GM21526 (cell line): ENCODE results near the gene DPF3.

ENCODE experiments used
- ATAC-seq: cut with Tn5 transposase; IDR thresholded peaks from one replicate; pipeline ENCODE4 v1.9.1; 2021; ENCODE audit warnings: moderate library complexity; ENCODE audit not compliant: unreplicated experiment, low FRiP score

The DPF3 gene

DNA sequence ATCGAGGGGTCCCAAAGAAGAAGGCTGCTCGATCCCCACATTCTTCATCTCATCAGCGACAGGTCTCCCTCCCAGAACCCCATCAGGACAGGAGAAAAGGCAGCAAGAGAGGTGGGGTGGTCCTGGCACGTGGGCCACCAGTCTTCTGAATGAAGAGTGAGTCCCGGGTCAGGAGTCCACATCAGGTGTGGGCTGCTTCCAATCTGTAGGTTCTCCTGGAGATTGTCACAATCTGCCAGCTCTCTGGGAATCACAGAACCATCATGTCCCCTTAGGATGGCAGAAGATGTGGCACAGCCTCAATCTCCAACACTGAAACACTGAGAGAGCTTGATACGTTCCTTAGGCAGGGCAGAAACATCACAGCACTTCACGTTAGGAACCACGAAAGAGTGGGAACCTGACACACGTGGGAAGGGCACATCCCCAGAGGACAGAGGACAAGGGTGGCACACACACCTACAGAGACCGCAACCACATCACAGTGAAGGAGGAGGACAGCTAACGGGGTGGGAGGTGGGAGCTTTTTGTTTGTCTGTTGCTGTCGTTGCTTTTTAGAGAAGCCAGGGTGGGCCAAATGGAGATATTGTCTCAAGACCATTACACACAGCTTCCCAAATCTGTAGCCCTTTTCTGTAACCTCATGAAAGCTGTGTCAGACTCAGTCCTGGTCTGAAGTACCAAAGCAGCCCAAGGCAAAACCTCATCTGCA lies 284.5 kb downstream of the DPF3 start:
- no peak for ATAC-seq

DNA sequence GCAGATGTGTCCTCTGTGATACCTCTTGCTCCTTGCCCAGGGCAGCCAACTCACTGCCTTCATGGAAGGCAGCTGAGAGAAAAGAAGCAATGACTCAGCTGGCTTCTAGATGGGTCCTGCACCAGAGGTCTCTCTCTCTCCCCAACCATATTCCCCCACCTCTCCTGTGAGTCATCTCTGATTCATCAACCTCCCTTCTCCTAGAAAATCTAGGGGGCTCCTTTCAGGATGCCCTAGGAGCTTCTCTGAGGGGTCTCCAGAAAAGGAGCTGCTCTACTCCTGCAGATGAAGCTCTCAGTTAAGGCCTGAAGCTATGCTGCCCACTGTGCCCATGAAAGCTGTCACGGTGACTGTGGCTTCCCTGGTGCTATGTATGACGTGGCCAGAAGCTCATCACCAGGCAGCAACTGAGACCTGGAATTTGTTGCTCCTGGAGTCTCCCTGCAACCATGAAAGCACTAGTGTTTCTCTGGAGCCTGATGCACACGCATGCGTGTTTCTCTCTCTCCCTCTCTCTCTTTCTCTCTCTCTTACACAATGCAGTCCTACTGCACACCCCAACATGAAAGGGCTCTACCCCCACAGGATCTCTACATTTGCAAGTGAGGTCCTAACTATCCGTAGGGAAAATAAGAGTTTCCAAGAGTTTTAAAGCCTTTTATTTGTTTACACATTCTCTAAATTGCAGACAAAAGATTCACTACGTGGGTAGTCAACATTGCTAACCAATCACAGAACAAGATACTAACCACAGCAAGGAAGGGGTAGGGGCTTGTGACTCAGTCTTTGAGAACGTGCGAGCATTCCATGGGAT lies 285.3 kb downstream of the DPF3 start:
- ATAC-seq: no peak

DNA sequence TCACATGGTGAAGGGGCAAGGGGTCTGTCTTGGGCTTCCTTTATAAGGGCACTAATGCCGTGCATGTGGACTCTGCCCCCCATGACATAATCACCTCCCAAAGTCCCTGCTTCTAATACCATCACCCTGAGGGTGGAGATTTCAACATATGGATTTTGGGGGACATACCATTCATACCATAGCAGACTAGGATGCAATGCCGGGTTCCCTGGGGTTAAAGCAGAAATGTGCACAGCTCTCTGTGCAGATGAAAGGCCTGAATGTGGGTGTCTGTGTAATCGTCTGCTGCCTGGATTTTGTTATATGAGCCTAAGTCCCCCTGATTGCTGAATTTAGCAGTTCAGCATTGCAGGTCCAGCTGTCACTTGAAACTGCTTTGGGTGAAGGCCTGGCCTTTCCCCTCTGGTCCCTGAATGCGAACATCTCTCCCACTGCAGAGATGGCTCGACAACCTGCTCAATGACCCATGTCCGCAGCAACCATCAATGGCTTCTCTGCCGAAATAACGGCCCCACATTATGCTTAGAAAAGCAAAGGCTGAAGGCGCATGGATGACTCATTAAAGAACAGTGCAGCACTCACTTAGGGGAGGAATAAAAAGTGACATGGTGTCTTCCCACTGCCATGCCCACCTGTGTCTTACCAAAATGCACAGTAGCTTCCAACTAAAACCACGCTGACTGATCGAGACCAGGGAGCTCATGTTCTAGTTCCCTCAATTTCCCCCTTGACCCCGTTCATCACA lies 286.3 kb downstream of the DPF3 start:
- ATAC-seq: no peak

DNA sequence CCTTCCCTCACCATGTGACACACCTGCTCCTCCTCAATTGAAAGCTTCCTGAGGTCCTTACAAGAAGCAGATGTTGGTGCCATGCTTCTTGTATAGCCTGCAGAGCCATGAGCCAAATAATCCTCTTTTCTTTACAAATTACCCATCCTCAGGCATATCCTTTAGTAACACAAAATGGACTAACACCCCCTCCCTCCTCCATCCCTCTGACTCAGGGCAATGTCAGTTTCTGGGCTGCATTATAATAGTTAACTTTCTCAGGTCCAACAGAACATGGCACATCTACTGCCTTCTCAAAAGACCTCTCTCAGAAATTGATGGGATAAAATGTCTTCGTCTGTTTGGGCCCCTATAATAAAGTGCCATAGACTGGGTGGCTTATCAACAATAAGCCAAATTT lies 287.0 kb downstream of the DPF3 start:
- no peak for ATAC-seq

DNA sequence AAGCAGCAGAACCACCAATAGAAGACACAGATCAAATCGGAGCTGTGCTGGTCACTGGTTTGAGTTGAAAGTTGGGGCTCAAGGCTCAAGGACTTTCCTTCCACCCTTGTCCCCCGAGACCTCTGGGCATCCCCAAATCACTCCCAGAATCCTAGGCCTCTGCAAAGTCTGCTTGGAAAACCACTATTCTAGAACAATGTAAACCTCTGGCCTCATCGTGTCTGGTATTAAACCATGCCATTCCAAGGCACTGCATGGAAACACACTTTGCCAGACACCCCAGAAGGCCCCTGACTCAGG lies 288.0 kb downstream of the DPF3 start:
- no peak for ATAC-seq

DNA sequence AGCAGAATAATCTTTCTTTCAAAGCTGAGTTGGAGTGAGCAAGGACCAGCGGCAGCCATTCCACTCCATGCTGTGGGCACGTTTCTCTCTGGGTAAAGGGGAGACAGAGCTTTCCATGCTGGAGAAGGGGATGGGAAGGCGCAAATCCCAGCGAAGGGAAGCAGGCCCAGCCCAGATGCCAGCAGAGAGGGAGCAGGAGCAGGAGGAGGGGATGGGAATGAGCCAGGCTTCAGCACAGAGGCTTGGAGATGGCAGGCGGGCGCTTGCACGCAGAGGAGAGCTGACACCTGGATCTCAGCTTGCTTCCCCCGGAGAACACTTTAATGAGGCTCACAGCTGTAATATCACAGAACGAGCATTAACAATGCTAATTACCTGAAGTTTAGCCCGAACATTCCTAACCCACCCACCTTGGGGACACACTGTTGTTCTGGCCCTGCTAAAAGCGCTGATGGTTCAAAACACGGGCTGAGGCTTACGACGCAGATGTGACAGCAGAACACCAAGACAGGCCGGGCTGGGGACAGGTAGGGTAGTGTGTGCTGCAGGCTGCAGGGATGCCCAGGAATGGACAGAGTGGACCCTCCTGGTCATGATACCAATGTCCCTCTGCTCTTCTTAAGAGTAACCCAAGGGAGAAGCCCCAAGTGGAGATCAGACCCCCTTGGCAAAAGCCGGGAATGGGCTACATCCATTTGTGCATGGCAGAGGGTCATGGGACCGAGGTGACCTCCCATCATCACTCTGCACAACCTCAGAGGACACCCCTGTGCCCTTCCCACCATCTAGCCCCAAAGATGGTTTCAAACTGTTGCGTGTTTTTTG lies 288.6 kb downstream of the DPF3 start:
- no peak for ATAC-seq

DNA sequence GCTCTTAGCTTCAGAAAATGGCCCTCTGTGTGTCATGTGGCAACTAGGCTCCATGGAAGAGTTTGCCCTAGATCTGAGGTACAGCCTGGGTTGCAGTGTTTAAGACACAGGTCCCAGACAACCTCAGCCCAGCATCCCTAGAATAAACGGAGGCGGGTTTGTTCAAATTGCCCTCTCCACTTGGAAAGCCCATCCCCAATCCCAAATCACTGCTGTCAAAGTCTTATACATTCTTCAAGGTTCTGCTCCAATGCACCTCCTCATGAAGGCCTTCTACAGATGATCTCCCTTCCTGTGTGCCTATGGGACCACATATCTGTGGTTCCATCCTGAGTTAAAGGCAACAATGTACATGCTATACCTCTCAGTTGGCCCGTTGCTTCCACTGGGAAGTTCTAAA lies 289.8 kb downstream of the DPF3 start:
- no peak for ATAC-seq

DNA sequence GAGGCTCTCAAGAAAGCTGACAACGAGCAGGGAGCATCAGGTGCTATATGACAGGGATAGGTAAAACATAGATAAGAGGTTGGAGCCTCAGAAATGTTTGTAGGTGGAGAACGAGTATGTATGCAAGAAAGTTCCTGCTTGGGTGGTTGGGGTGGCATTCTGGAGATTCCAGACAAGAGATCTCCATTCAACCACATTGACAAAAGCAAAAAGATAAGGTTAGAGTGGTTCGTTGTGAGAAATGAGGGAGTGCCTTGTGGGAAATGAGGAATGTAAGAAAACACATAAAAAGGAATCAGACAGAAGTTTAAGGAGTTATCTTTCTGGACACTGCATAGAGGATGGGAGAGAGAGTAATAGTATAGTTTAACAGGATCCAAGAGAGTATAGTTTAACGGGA lies 290.3 kb downstream of the DPF3 start:
- no peak for ATAC-seq

DNA sequence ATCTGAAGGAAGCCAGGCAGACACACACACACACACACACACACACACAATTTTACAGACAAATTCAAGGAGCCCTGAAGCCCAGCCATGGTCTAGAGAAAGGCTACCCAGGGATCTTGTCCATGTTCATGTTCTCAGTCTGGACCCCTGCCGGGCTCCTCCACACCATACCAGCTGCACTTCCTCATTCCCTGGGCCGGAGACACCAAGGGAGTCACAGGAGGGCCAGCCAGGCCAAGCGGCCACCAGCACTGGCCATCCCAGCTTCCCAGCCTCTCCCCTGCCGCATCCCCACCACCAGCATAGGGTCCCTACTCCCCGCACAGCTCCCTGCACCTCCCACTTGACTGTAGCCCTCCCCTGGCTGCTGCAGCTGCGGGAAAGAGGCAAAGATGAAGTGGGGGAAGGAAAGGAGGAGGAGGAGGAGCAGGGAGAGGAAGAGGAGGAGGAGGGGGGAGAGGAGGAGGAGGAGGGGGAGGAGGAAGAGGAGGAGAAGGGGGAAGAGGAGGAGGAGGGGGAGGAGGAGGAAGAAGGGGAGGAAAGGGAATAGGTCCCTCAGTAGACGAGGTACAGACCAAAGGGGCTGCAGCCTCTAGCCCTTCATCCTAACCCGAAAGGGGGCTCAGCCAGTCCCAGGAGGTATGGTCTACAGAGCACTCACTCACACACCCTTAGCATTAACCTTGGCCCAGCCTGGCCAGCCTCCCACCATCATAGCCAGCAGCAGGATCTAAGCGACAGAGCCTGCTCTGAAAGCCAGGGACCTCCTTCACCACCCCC lies 293.2 kb downstream of the DPF3 start:
- no peak for ATAC-seq

DNA sequence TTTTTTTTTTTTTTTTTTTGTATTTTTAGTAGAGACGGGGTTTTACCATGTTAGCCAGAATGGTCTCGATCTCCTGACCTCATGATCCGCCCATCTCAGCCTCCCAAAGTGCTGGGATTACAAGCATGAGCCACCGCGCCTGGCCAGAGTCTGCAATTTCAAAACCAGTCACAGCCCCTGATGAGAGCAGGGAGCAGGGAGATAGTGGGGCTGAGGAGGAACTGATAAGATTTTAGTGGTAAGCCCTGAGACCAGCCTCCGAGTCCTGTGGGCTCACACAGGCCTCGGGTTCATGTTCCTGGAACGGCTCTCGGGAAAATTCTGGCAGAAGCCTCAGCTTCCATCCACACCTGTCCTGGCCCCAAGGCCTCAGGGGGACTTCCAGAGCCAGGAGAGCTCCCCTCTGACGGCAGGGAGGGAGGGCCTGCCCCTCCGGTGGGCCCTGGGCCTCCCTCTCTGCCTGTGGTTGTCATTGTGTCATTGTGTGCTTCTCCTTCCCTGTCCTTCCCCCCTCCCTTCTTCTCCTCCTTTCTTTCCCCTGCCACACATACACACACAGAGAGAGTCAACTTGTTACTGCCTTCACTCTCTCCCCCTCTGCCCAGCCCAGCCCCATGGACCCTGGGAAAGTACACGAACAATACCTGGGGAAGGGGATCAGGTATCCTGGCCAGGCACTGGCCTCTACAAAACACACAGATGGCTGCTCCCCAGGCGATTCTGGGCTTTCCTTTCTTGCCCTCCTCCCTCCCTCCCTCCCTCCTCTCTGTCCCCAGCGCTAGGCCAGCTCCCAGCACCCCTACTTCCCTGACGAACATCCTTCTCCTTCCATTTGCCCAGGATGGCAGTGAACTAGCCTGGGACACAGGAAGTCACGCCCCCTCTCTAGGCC lies 294.1 kb downstream of the DPF3 start:
- ATAC-seq: no peak

DNA sequence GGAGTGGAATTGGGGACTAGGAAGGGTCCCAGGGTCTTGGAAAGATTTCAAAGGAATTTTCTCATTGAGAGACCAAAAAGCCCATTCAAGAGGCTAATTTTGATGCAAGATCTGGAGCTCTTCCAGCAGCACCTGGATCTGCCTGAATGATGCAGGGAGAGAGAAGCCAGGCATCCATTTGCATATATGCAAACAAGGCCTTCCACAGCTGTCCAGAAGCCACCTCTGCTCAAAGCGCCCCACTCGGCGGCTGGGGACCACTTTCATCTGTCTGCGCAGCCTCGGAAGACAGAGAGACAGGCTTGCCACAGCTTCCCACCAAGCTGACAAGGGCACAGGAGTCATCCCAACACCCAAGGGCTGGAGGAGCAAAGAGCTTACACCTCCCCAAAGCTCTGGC lies 295.6 kb downstream of the DPF3 start:
- peak; percentile 69 for ATAC-seq

DNA sequence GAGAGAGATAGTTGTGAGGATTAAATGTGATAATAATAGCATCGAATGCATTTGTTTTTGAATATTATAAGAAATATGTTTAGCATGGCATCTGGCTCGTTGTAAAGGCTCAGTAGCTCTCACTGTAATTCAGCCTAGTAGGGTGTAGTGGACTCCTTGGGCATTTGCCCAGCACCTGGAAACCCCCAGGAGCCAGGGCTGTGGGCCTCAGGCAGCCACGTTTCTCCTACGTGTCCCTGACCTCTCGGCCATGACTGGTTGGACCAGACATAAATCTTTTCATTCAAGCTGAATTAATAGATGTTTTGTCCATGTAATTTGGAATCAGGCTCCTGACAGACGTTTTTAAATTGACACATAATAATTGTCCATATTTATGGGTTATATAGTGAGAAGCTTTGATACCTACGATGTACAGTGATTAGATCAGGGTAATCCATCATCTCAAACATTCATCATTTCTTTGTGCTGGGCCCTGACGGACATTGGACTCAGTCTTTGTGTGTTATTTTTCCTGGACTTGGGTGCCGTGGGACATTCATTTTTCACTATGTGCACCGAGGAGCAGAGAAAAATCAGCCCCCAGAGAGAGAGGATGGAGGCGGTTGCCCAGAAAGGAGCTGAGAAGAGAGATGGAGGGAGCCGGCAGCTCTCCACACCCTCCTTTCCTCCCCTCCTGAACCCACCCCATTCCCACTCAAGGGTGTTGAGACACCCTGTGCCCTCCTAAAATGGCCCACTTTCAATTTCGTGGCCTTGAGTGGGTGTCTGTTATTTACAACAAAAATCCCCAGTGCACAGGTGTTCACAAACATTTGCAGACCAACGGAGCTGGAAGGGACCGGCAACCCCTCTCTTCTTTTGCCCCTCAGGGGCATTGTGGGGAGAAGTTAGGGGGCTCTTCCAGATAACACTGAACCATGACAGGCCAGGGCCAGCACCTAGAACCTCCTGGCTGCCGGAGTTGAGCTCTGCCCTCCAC lies 296.4 kb downstream of the DPF3 start:
- peak; percentile 24 for ATAC-seq

DNA sequence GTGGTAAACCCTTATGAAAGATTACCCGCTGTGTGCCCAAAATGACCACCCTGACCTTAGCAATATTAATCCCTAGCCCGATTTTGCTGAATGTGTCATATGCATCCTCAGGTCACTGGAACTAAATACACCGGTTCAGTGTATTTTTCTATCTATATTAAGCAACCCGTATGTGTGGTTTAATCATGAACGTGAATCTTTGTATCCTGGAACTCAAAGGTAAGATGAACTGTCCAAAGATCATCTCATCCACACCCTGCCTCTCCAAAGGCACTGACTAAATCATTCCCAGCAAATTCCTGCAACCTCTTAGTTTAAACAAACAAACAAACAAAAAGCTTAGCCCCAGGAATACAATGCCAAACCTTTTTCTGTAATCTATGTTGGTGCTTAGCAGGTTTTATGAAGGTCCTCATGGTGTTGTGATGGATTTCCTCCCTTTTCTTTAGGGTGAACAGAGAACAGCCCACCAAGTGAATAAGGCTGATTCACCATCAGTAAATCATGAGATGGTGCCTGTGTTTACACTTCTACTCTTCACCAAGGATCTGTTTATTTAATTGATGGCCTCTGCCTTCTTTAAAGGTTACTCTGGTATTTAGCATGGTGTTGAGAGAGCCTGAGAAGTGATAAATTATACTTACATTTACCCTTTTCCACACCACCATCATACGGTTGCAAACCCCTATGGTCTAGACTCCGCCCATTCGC lies 298.6 kb downstream of the DPF3 start:
- no peak for ATAC-seq

DNA sequence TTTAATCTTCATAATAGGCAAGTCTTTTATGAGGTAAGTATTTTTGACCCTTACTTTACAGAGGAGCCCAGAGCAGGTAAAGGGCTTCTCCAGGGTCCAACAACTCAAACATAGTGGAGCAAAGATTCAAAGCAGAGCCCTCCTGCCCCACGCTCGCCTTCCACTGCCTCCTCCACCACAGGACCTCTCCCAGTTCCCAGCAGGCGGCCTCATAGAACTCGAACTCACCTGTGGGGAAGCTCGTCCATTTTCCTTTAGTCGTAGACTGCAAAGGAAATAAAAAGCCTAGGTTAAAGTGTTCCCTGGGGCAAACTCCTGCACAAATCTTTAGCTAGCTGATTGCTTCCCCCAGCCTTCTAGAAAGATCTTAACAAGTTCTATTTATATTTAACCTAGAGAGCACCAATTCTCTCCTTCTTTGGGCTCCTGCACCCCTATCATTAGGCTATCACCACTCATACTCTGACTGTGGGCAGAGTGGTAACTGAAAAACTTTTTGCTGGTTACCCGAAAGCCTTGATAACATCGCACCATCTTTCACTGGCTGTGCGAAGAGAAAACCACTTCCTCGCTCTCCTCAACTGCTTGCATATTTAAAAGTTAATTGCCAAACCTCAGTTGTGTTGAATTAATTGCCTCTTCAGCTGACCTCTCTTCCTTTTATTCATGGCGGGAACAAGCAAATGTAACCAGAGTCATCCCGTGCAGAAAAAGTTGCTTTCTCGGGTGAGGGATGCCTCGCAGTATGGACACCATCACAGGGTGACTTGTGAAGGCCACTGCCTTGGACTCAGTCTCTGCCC lies 299.6 kb downstream of the DPF3 start:
- no peak for ATAC-seq

DNA sequence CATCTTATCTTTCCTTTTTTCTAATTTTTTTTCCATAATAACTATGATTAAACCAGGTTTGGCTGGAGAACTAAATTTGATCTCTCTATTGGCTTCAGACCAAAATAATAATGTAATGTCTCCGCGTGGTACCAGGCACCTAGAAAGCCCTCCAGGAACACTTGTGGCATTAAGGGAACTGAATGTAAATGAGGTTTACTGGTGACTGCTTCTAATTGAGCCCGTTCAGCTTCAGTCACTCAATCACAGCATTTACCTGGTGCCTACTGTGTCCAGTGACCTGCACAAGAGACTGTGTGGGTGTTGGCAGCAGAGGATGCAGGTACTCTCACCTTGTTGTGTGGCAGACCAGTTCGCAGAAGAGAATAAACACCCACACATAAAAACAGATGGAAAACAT lies 302.5 kb downstream of the DPF3 start:
- ATAC-seq: no peak

DNA sequence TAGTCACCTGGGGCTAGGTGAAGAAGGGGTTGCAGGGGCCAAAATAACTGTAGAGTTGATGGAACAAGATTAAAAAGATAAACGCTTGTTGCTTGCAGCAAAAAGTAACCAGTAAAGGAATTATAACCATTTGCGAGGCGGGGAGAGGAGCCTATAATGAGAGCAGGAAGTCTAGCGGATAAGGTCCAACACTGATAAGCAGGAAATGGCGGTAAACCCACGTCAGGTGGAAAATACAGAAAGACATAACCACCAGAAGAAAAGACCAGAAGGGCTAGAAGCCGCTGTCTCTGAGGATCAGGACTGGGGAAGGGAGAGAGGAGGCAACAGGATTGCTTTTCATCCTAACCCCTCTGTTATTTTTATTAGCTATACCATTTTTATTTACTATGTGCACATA lies 303.3 kb downstream of the DPF3 start:
- no peak for ATAC-seq
